HG02973 (cell line): ENCODE measurements around the gene NTHL1.
A peak's percentile ranks its signal among the peaks of the same experiment; 100 is the strongest.
"Not testable (repeated sequence)": the region's sequence is repeated elsewhere in the genome, so short reads cannot be mapped to it uniquely, and the experiment has no call there.

Source experiments
- ATAC-seq: cut with Tn5 transposase; IDR thresholded peaks from one replicate; pipeline ENCODE4 v1.9.1; 2021; ENCODE audit warnings: moderate library complexity; ENCODE audit not compliant: unreplicated experiment

NTHL1 gene

DNA sequence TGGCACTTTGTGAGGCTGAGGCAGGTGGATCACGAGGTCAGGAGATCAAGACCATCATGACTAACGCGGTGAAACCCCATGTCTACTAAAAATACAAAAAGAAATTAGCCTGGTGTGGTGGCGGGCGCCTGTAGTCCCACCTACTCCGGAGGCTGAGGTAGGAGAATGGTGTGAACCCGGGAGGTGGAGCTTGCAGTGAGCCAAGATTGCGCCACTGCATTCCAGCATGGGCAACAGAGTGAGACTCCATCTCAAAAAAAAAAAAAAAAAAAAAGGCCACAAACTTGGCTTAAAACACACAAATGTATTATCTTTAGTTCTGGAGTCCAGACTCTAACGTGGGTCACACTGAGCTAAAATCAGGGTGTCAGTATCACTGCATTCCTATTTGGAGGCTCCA, 35.9 kb downstream of the NTHL1 start:
- ATAC-seq = not testable (repeated sequence)

GRCh38 chr16:2009791-2010510, 37.7 kb downstream of the NTHL1 start, which contains the start of gene ZNF598:
ZNF598 (minus strand) TSS chr16:2009821.
- ATAC-seq = peak; percentile 68

DNA sequence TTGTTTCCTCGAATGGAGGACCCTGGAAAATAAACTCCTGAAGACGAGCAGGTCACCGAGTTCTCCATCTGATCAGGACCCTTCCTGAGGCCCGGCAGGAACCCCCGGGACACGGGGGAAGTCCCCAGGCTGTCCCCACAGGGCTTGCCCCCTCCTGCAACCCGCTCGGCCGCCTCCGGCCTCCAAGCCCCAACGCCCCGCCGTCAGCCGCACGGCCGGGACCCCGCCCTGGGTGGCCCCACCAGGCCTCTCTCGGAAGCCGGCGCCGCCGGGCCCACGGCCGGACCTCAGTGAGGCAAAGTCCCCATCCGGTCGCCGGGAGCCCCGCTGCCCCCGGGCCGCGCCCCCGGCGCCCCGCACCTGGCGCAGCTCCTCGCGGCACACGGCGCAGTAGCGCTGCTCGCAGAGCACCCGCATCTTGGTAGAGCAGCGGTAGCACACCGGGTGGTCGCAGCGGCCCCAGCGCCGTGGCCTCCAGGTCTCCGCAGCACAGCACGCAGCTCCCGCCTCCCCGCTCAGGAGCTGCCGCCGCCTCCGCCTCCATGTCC, 38.4 kb downstream of the NTHL1 start:
- peak; percentile 17 for ATAC-seq

DNA sequence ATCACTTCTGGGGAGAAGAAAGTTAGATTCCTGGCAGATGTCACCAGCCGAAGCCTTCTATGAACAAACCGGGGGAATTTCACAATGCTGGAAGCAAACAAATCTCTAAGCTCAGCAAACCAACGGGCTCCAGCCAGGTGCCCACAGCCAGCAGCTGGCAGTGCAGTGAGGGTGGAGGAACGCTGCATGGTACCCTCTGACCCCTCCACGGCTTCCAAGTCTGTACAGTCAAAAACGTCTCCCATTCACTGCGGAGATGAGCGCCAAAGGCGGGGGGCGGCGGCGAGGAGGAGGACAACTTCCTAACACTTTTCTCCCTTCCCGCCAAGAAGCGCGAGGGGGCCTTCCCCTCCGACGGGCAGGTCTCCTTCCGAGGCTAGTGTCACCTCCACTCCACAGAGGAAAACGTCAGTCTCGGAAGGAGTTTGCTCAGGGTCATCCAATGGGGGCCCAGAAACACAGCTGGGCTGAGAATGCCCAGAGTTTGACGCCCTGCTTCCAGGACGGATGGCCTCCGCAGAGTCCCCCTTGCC, 38.9 kb downstream of the NTHL1 start:
- ATAC-seq = no peak

GRCh38 chr16:2008009-2008526, 39.6 kb downstream of the NTHL1 start:
- ATAC-seq = no peak

DNA sequence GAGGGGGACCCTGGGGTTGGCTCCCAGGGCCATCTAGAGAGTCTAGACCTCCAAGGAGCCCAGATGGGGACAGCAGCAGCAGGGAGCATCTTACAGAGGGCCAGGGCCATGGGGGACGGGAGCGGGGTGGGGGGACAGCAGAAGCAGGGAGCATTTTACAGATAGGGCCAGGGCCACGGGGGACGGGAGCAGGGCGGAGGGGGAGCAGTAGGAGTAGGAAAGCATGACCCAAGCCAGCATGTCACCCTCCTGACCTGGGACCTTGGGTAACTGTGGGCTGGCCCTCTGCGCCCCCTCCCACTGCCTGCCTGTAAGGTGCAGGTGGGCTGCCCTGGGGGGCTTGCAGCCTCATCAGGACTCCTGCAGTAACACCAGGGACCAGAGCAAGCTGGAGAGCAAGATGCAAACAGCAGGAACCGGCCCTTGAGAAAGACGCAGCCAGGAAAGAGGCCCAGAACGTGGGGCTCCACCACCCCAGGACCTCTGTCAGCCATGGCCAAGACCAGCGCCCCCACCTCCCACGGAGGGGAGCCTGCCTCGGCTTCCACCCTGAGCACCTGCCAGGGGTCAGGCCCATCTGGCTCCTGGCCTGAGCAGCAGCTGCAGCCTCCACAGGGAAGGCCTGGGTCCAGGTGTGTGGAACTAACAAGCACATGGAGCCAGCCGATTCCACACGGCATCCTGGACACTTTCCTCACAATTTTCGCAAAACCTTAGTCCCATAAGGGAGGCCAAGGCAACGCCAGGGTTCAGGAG, 40.4 kb downstream of the NTHL1 start:
- no peak for ATAC-seq

DNA sequence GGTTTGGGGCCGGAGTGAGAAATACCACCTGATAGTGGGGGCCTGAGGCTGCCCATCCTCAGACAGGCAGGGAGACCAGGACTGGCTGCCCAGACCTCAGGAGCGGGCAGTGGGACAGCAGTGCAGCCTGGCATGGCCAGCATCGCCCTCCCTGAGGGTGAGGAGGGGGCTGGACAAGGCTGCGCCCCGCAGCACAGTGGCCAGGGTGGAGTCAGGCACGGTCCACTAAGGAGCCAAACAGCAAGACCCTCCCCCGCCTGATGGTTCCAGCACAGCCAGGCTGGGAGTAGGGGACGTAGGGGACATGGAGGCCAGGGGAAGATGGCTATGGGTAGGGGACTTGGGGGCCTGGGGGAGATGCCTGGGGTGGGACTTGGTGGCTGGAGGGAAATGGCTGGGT, 41.3 kb downstream of the NTHL1 start:
- no peak for ATAC-seq

DNA sequence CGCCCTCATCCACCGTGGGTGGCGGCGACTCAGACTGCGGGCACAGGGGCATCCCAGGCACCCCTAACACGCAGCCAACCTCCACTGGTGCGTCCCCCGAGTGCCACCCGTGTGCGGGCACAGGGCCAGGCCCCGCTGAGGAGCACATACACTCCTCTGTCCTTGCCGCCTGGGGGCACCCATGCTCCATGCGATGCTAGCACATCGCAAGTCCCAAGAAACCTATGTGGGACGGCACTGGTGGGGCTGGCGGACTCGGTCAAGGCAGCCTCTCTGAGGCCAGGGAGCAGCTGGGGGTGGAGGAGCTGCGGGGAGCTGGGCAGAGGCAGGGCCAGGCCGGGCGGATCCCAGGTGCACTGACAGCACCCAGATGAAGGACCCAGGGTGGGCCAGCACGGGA, 42.0 kb downstream of the NTHL1 start:
- ATAC-seq = no peak

GRCh38 chr16:2004795-2005517, 42.7 kb downstream of the NTHL1 start:
- ATAC-seq = no peak

- peak; percentile 43 for ATAC-seq
Measured at GRCh38 chr16:2003827-2004641, 43.6 kb downstream of the NTHL1 start.

GRCh38 chr16:2003231-2003826, 44.3 kb downstream of the NTHL1 start:
- no peak for ATAC-seq

DNA sequence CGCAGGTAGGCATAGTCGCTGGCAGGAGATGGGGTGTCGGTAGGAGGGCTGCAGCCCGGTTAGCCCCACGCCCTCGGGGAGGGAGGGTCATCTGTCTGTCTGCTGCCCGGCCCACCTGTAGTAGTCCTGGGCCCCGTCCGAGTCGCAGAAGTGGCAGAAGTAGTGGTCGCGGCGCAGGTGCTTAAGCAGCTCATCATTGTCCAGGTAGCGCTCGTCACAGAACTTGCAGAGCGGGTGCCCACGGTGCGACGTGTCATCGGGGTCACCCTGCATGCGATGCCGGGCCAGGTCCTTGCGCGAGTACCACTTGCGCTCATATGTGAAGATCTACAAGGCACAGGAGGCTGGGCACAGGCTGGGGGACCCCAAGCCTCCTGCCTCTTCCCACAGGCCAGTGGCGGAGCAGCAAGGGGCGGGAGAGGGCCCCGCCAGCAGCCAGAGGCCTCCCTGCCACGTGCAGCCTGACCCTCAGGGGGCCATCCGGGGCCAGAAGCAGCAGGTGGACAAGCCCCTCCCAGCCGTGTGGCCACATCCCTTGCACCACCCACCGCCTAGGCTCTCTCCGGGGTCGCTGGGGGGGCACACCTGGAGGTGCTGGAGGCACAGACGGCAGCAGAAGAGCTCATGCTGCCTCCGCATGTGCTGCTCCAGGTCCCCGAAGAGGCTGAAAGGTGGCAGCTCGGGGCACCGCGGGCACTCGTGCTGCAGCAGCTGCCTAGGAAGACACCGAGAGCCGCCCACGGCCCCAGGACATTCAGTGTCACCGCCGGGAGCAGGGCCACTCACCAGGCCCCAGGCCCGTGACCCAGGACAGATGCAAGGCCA, 45.0 kb downstream of the NTHL1 start:
- ATAC-seq = no peak

DNA sequence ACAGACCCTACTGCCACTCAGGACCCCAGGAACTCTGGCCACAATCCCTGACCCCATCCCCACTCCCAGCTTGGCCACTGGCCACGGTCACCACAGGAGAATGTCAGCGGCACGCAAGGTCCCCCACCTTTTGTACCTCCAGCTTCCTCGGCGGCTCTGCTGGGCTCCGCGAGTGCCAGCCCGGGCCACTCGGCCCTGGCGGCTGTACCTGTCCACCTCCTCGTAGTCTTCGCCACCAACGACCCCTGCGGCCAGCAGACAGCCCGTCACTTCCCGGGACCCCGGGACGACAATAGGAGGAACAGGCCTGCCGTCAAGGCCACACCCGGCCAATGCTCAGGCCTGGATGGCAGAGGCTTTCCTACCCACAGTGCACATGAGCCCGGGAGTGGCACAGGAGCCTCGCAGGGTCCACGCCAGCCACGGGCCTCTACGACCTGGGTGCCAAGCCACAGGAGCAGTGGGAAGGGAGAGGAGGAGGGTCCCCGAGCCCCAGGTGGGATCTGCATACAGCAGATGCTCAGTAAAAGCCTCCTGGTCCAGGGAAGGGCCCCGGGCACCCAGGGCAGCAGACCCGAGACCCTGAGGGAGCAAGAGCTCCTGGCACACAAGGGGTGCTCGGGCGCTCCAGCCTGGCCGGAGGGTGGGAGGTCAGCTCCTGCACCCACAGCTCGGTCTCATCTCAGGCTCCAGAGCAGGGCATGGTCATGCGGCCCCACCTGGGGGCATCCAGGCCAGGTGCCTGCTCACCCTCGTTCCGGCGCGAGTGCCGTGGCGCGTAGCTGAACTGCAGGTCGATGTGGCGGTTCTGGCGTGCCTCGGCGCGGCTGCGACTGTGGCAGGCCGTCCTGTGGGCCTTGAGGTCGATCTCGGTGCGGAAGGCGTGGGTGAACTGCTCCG, 45.9 kb downstream of the NTHL1 start:
- no peak for ATAC-seq

DNA sequence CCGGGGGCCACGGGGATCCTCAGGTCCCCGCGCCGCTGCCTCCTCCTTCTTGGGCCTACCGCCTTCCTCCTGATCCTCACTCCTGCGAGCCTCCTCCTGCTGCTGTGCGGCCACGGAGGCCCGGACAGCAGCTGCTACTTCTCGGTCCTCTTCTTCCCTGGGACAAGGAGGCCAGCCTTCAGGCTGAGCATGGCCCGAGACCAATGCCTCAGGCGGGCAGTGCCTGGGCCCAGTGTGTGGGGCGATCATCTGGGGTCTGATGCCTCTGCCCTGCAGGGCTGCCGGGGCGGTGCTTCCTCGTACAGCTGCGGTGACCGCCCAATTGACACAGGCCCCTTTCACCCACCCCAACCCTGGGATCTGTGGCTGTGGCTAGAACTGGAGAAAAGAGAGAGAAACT, 46.6 kb downstream of the NTHL1 start:
- ATAC-seq = no peak

GRCh38 chr16:1999866-2000514, 47.6 kb downstream of the NTHL1 start:
- ATAC-seq = no peak

GRCh38 chr16:1998852-1999801, 48.5 kb downstream of the NTHL1 start:
- ATAC-seq = no peak
